K562 (cell line): ENCODE measurements around the gene ARAF. TPM values are rescaled to one million over a fixed set of nuclear protein-coding genes. Genes with fewer than 3 reads are reported as not detected.
A peak's percentile ranks its signal among the peaks of the same experiment; 100 is the strongest.

ENCODE experiments used
- ATF7 ChIP-seq: fragments of 450-650 bp; IDR thresholded peaks from 2 replicates; pipeline ENCODE4 v1.7.1; 2014; ENCODE audit warnings: mild to moderate bottlenecking, moderate library complexity
- BRCA1 ChIP-seq, 2 experiments: fragments of 450-650 bp in 1 of 2; sonication (generic) in 1 of 2; formaldehyde crosslinking in 1 of 2; IDR thresholded peaks; 2 replicates each; pipeline versions ENCODE4 v1.5.0 to v1.6.1; 2017 to 2020; ENCODE audit warnings: mild to moderate bottlenecking in 1 of 2, missing genetic modification reagents in 1 of 2
- CCNT2 ChIP-seq: IDR thresholded peaks from 2 replicates; pipeline ENCODE4 v1.6.1; 2011; ENCODE audit warnings: borderline replicate concordance, low read depth, mild to moderate bottlenecking, moderate library complexity, mixed read lengths, low read length; ENCODE audit not compliant: insufficient read length; ENCODE audit errors: extremely low read depth
- CHD7 ChIP-seq: fragments of 200-600 bp; sonication (generic); IDR thresholded peaks from one replicate; pipeline ENCODE4 v1.6.1; 2012; ENCODE audit warnings: mild to moderate bottlenecking, low read depth, low read length, inconsistent platforms
- FOXO4 ChIP-seq: fragments of 450-650 bp; formaldehyde crosslinking; IDR thresholded peaks from 2 replicates; pipeline ENCODE4 v1.4.0; 2020; ENCODE audit warnings: mild to moderate bottlenecking, moderate library complexity
- HDAC8 ChIP-seq: fragments of 450-650 bp; IDR thresholded peaks from 2 replicates; pipeline ENCODE4 v1.6.1; 2016; ENCODE audit warnings: mild to moderate bottlenecking, missing genetic modification characterization, moderate library complexity, missing compliant biosample characterization
- MCM5 ChIP-seq: fragments of 450-650 bp; IDR thresholded peaks from 2 replicates; pipeline ENCODE4 v1.6.1; 2016; ENCODE audit warnings: low read depth
- MIER1 ChIP-seq: fragments of 450-650 bp; IDR thresholded peaks from 2 replicates; pipeline ENCODE4 v1.6.1; 2016; ENCODE audit warnings: antibody characterized with exemption, mild to moderate bottlenecking, low read depth
- NBN ChIP-seq: fragments of 450-650 bp; IDR thresholded peaks from 2 replicates; pipeline ENCODE4 v1.6.1; 2016; ENCODE audit warnings: low read depth, mild to moderate bottlenecking
- NCOA2 ChIP-seq, 2 experiments: fragments of 450-650 bp; IDR thresholded peaks; 2 replicates each; pipeline ENCODE4 v1.6.1; 2018; ENCODE audit warnings: mild to moderate bottlenecking in 2 of 2, moderate library complexity in 1 of 2; ENCODE audit not compliant: partially characterized antibody in 2 of 2
- POLR3G ChIP-seq: IDR thresholded peaks from 2 replicates; pipeline ENCODE4 v1.6.1; 2011; ENCODE audit not compliant: insufficient read length, insufficient replicate concordance; ENCODE audit errors: extremely low read depth
- RBM14 ChIP-seq: fragments of 200-400 bp; formaldehyde crosslinking; IDR thresholded peaks from 2 replicates; pipeline ENCODE4 v1.6.1; 2018; ENCODE audit warnings: low read depth, mild to moderate bottlenecking, low read length, moderate library complexity, borderline replicate concordance; ENCODE audit not compliant: insufficient read depth
- SETDB1 ChIP-seq: IDR thresholded peaks from one replicate; pipeline ENCODE4 v1.6.1; 2012; ENCODE audit warnings: low read length, control low read depth, inconsistent platforms
- SMAD1 ChIP-seq: fragments of 150-350 bp; IDR thresholded peaks from 2 replicates; pipeline ENCODE4 v1.6.1; 2014; ENCODE audit warnings: low read length, low read depth; ENCODE audit not compliant: partially characterized antibody
- SMAD4 ChIP-seq: fragments of 250-450 bp; sonication (Bioruptor Pico); conservative IDR thresholded peaks from 2 replicates; pipeline ENCODE4 v1.8.0; 2021; ENCODE audit warnings: inconsistent platforms, mild to moderate bottlenecking, moderate library complexity
- ZKSCAN3 ChIP-seq: fragments of 250-450 bp; sonication (Bioruptor Pico); IDR thresholded peaks from 2 replicates; pipeline ENCODE4 v1.4.0; 2020
- polyA plus RNA-seq, 8 experiments: library from polyadenylated mRNA; depleted of rRNA in 4 of 8; stranded (reverse) in 5 of 8; unstranded in 3 of 8; fragments of >200 nt; fragmentation: Nextera tagmentation in 2 of 8; fragmentation: Illumina TruSeq in 1 of 8; extraction: Ambion mirVana in 2 of 8; extraction: Trizol in 1 of 8; gene quantifications; 2 replicates each; pipeline versions ENCODE4 v1.2.1 to v1.2.3, GENCODE V29; 2011 to 2014; ENCODE audit warnings: inconsistent platforms in 1 of 8, missing spikeins in 1 of 8
- total RNA-seq, 7 experiments: library from RNA; depleted of rRNA in 6 of 7; stranded (reverse); fragments of >200 nt in 6 of 7; fragmentation: Illumina TruSeq in 2 of 7; extraction: Trizol in 2 of 7; gene quantifications; 2 replicates each; pipeline versions ENCODE4 v1.2.1 to v1.2.3, GENCODE V29; 2011 to 2021; ENCODE audit warnings: low replicate concordance in 1 of 7

The ARAF gene
- total and polyA plus RNA-seq, 9 of the 15 experiments (the other 6 are each of a cell fraction or from before 2014, with no cell fraction given), result 5.5 to 70.0 (median 29.4) TPM

GRCh38 chrX:47563801-47564315 lies 2.9 kb downstream of the ARAF start (continued):
- no peak for TF ChIP-seq FOXO4 (CRISPR knock-in tag)
- TF ChIP-seq RBM14, result no peak
- no peak for TF ChIP-seq POLR3G
- no peak for TF ChIP-seq BRCA1 (IDR thresholded peaks at IDR 0.05)
- TF ChIP-seq BRCA1 (CRISPR knock-in tag; IDR thresholded peaks at IDR 0.05), result no peak
- TF ChIP-seq CCNT2, result no peak
- TF ChIP-seq NCOA2 (IDR thresholded peaks at IDR 0.05; ENCODE audit: partially characterized antibody in 2 of 2), result no peak
- no peak for TF ChIP-seq SMAD1
- TF ChIP-seq HDAC8 (tag), result no peak
- TF ChIP-seq SMAD4 (CRISPR knock-in tag), result 0 out of 2 replicates have a peak, but pooled peaks have one; percentile 73
- TF ChIP-seq ZKSCAN3 (CRISPR knock-in tag), result no peak
- TF ChIP-seq MCM5, result no peak
- no peak for TF ChIP-seq NBN
- TF ChIP-seq MIER1, result no peak
- TF ChIP-seq SETDB1, result no peak
- no peak for TF ChIP-seq CHD7
- TF ChIP-seq ATF7, result peak; percentile 64; the same call in 1 of the 2 replicates
